DND-41 (cell line): ENCODE measurements around the gene REG3A.

ENCODE experiments used
- ATAC-seq: fragments of 200-7000 bp; cut with Tn5 transposase; 3 replicates; pipeline ENCODE4 v1.9.1; 2021; ENCODE audit warnings: low read depth; ENCODE audit not compliant: insufficient read depth
- DNase-seq: peaks from one replicate; pipeline ENCODE4 v3.0.0-alpha.2; 2020
- H2AFZ ChIP-seq: 2 replicates; pipeline ENCODE4 v1.6.0; 2012; ENCODE audit warnings: low read depth, low read length
- H3K27ac ChIP-seq: 2 replicates; pipeline ENCODE4 v1.5.1; 2012; ENCODE audit warnings: low read length, inconsistent platforms
- H3K27me3 ChIP-seq: fragments of 200-600 bp; sonication (generic); 2 replicates; pipeline ENCODE4 v1.6.0; 2012; ENCODE audit warnings: low read length, mild to moderate bottlenecking, inconsistent platforms; ENCODE audit not compliant: insufficient read depth, poor library complexity
- H3K36me3 ChIP-seq: 2 replicates; pipeline ENCODE4 v1.5.1; 2012; ENCODE audit warnings: low read length, inconsistent platforms; ENCODE audit not compliant: insufficient read depth
- H3K4me1 ChIP-seq: 2 replicates; pipeline ENCODE4 v1.5.1; 2012; ENCODE audit warnings: mild to moderate bottlenecking, low read length; ENCODE audit not compliant: insufficient read depth
- H3K4me2 ChIP-seq: 2 replicates; pipeline ENCODE4 v1.6.0; 2012; ENCODE audit warnings: mild to moderate bottlenecking, moderate library complexity, low read length, inconsistent platforms; ENCODE audit not compliant: insufficient read depth
- H3K4me3 ChIP-seq, 2 experiments: fragments of 200-600 bp in 1 of 2; shearing (Covaris generic) in 1 of 2; 2 replicates each; pipeline ENCODE4 v1.5.1; 2012 to 2016; ENCODE audit warnings: inconsistent platforms in 2 of 2, low read length in 2 of 2, mild to moderate bottlenecking in 2 of 2, low read depth in 1 of 2, moderate library complexity in 1 of 2
- H3K79me2 ChIP-seq: 2 replicates; pipeline ENCODE4 v1.6.0; 2012; ENCODE audit warnings: low read length, inconsistent platforms; ENCODE audit not compliant: insufficient read depth
- H3K9ac ChIP-seq: 2 replicates; pipeline ENCODE4 v1.6.0; 2012; ENCODE audit warnings: low read depth, mild to moderate bottlenecking, inconsistent platforms, low read length, moderate library complexity
- H3K9me3 ChIP-seq: 2 replicates; pipeline ENCODE4 v1.5.1; 2012; ENCODE audit warnings: low read length, moderate library complexity, mild to moderate bottlenecking, inconsistent platforms; ENCODE audit not compliant: insufficient read depth, severe bottlenecking
- H4K20me1 ChIP-seq: 2 replicates; pipeline ENCODE4 v1.6.0; 2012; ENCODE audit warnings: low read length; ENCODE audit not compliant: insufficient read depth
- EZH2 ChIP-seq: IDR thresholded peaks from 3 replicates; pipeline ENCODE4 v1.6.1; 2012; ENCODE audit warnings: borderline replicate concordance, low read depth, mild to moderate bottlenecking, moderate library complexity, low read length, inconsistent platforms; ENCODE audit not compliant: severe bottlenecking
- TF ChIP-seq, protein P1 (sequence below): IDR thresholded peaks from 2 replicates; pipeline ENCODE4 v1.5.1; 2012; ENCODE audit warnings: borderline replicate concordance, low read length, moderate library complexity, mild to moderate bottlenecking; ENCODE audit not compliant: poor library complexity, severe bottlenecking; ENCODE audit errors: extremely low read depth

REG3A gene

GRCh38 chr2:79116997-79117928 is 42.3 kb downstream of the REG3A start:
- H3K4me3 ChIP-seq: no peak overlapping the region
- no peaks in the 10 kb centered on the region for H3K79me2 ChIP-seq
- no peaks in the 10 kb centered on the region for H3K4me1 ChIP-seq
- no peak overlapping the region for H2AFZ ChIP-seq
- H4K20me1 ChIP-seq: no peaks in the 10 kb centered on the region
- TF ChIP-seq, protein P1, sequence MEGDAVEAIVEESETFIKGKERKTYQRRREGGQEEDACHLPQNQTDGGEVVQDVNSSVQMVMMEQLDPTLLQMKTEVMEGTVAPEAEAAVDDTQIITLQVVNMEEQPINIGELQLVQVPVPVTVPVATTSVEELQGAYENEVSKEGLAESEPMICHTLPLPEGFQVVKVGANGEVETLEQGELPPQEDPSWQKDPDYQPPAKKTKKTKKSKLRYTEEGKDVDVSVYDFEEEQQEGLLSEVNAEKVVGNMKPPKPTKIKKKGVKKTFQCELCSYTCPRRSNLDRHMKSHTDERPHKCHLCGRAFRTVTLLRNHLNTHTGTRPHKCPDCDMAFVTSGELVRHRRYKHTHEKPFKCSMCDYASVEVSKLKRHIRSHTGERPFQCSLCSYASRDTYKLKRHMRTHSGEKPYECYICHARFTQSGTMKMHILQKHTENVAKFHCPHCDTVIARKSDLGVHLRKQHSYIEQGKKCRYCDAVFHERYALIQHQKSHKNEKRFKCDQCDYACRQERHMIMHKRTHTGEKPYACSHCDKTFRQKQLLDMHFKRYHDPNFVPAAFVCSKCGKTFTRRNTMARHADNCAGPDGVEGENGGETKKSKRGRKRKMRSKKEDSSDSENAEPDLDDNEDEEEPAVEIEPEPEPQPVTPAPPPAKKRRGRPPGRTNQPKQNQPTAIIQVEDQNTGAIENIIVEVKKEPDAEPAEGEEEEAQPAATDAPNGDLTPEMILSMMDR: no peak
- no peak for TF ChIP-seq EZH2
- no peak overlapping the region for H3K9ac ChIP-seq
- DNase-seq (no peak), ATAC-seq (no peak)
- H3K9me3 ChIP-seq: no peaks in the 10 kb centered on the region
- no peaks in the 10 kb centered on the region for H3K36me3 ChIP-seq
- no peak overlapping the region for H3K4me2 ChIP-seq
- H3K27ac ChIP-seq: no peak overlapping the region
- no peaks in the 10 kb centered on the region for H3K27me3 ChIP-seq

GRCh38 chr2:79114797-79115494 is 44.6 kb downstream of the REG3A start:
- Histone ChIP-seq H3K4me2 (no peak overlapping the region), H3K9me3 (no peaks in the 10 kb centered on the region), H3K4me1 (no peaks in the 10 kb centered on the region), H3K9ac (no peak overlapping the region), H3K27me3 (no peaks in the 10 kb centered on the region), H3K4me3 (no peak overlapping the region), H2AFZ (no peak overlapping the region), H3K36me3 (no peaks in the 10 kb centered on the region), H3K27ac (no peak overlapping the region), H3K79me2 (no peaks in the 10 kb centered on the region), H4K20me1 (no peaks in the 10 kb centered on the region)
- ATAC-seq (no peak), DNase-seq (no peak)
- TF ChIP-seq EZH2: no peak
- TF ChIP-seq, protein P1: no peak

GRCh38 chr2:79112269-79112668 is 47.3 kb downstream of the REG3A start:
- no peak overlapping the region for H3K9ac ChIP-seq
- no peaks in the 10 kb centered on the region for H3K4me1 ChIP-seq
- H2AFZ ChIP-seq: no peak overlapping the region
- H3K27me3 ChIP-seq: no peaks in the 10 kb centered on the region
- no peak for DNase-seq
- no peaks in the 10 kb centered on the region for H3K9me3 ChIP-seq
- no peak for ATAC-seq
- H3K4me3 ChIP-seq: no peak overlapping the region
- no peak for TF ChIP-seq EZH2
- TF ChIP-seq, protein P1: no peak
- H3K79me2 ChIP-seq: no peaks in the 10 kb centered on the region
- H4K20me1 ChIP-seq: no peaks in the 10 kb centered on the region
- H3K27ac ChIP-seq: no peak overlapping the region
- no peak overlapping the region for H3K4me2 ChIP-seq
- no peaks in the 10 kb centered on the region for H3K36me3 ChIP-seq
